EL (cell line): ENCODE measurements around the gene RDH13.
"Not testable (repeated sequence)": the region's sequence is repeated elsewhere in the genome, so short reads cannot be mapped to it uniquely, and the experiment has no call there.

Source experiments
- DNase-seq: peaks from one replicate; pipeline ENCODE4 v3.0.0-alpha.2; 2016

RDH13 gene, protein sequence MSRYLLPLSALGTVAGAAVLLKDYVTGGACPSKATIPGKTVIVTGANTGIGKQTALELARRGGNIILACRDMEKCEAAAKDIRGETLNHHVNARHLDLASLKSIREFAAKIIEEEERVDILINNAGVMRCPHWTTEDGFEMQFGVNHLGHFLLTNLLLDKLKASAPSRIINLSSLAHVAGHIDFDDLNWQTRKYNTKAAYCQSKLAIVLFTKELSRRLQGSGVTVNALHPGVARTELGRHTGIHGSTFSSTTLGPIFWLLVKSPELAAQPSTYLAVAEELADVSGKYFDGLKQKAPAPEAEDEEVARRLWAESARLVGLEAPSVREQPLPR

DNA sequence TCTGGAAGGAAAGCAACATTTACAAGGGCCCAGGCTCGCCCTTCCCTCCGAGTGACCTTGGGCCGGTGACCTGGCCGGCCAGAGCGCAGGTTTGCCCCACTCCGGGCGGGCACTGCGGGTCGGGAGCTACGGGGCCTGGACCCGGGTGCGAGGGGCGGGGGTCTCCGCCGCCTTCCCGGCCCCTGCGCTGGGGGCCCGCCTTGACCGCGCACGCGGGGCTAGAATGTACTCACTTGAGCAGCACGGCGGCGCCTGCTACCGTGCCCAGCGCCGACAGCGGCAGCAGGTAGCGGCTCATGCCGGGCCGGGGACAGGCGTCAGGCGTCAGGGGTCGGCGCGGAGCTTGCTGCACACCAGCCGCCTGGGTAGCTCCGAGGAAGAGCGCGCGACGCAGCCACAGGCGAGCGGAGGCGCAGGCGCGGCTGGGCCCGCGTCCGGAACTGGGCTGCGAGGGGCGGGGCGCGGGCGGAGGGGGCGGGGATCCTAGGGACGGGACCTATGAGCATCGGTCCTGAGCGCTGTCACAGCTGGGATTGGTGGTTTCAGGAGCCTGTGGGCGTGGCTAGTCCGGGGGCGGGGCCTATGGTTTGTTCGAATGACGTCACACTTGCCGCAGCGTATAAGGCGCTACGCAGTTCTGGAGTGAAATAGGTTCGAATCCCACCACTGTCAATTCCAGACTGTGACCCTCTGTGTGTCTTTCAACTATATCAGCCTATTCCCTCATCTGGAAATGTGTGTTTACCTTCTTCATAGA, at the start of gene RDH13:
Gene RDH13, minus strand, starts transcription at position 414 of the 757 bp plus-strand sequence. Its CDS starts 116 bp downstream, at position 298.
- peak; percentile 94 for DNase-seq

DNA sequence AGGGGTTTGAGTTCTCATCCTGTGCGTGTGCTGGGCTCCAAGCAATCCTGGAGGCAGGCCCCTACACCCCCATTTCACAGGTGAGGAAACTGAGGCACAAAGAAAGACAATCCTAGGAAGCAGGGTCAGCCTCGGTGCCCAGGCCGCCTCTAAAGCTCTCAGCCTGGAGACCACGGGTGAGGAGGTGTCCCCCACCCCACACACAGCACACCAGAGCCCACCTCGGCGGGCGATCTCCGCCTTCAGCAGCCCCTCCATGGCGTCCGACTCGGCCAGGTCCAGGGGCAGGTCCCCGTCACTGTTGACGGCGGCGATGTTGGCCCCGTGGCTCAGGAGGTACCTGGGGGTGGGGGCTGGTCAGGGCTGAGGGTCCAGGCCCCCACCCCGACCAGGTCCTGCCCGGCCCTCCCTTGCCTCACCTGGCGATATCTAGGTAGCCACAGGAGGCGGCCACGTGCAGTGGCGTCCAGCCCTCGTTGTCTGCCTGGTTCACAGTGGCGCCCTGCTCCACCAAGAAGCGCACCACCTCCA, 49.4 kb upstream of the RDH13 start:
- no peak for DNase-seq

- DNase-seq = no peak
Observed at GRCh38 chr19:55111238-55111831, 48.4 kb upstream of the RDH13 start.

- no peak for DNase-seq
Observed at GRCh38 chr19:55109527-55110291, 46.8 kb upstream of the RDH13 start.

- not testable (repeated sequence) for DNase-seq
Observed at GRCh38 chr19:55107252-55107651, 44.3 kb upstream of the RDH13 start.

GRCh38 chr19:55106591-55106990, 43.6 kb upstream of the RDH13 start:
- no peak for DNase-seq

DNA sequence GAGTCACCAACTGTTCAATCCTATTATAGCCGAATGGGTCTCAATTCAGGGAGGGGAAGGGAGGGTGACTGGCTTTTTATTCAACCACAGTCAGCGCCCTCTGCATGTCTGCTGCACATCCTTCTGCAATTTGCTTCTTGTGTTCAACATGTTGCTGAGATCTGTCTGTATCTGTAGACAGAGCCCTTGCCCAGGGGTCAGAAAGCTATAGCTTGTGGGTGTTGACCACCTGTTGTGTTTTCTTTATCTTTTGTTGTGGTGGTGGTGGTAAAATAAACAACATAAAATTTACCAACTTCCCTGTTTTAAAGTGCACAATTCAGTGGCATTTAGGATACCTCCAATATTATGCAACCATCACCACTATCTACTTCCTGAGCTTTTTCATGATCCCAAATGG, 42.3 kb upstream of the RDH13 start:
- no peak for DNase-seq

DNA sequence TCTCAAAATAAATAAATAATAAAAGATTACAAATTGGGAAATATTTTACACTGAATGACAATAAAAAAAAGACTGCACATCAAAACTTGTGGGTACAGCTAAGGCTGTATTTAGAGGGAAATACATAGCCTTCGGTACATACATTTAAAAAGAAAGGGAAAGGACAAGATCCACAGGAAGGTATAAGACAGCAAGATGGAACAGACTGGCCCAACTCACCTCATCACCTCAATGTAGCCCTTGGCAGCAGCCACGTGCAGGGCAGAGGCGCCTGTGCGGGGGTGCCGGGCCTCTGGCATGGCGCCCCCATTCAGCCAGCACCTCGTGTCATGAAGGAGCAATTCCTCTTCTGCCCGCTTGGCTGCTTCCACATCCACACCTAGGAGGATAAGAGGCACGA, 40.2 kb upstream of the RDH13 start:
- no peak for DNase-seq

- DNase-seq = no peak
Observed at GRCh38 chr19:55101261-55101660, 38.3 kb upstream of the RDH13 start.

DNA sequence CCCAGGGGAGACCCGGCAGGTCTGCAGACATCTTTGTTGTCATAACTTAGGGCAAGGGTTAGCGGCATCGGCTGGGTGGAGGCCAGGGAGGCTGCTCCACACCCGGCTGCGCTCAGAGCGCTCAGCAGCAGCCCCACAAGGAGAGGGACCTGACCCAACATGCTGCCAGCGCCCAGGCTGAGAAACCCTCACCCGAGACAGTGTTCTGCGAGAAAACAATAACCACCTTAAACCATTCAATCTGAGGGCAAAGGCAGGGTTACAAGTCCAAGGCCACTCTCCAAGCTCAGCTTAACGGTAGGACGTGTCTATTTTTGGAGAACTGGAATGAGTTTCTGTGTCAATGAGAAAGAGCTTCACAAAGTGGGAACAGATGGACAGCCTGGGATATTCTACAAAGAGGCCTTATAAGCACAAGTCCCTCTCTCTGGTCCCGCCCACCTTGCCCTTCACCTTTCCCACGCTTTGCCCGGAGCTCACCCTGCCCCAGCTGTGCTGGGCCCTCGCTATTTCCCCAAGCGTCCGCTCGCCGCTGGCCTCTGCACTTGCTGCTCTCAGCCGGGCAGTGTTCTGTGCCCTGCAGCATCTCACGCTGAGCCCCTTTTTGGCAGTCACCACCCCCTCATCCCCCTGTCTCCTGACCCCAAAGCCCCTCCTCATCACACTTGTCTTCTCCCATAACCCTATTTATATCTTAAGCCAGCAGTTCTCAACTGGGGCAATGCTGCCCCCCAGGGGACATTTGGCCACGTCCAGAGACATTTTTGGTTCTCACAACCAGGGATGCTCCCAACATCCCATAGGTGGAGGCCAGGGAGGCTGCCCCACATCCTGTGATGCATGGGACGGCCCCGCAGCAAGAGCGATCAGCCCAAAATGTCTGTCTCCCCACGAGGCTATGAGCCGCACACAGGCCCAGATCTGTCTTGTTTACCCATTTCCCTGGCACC, 36.9 kb upstream of the RDH13 start:
- DNase-seq = no peak

- DNase-seq = no peak
Observed at GRCh38 chr19:55098716-55099556, 36.0 kb upstream of the RDH13 start.

- DNase-seq = no peak
Observed at GRCh38 chr19:55097864-55098715, 35.1 kb upstream of the RDH13 start.

DNA sequence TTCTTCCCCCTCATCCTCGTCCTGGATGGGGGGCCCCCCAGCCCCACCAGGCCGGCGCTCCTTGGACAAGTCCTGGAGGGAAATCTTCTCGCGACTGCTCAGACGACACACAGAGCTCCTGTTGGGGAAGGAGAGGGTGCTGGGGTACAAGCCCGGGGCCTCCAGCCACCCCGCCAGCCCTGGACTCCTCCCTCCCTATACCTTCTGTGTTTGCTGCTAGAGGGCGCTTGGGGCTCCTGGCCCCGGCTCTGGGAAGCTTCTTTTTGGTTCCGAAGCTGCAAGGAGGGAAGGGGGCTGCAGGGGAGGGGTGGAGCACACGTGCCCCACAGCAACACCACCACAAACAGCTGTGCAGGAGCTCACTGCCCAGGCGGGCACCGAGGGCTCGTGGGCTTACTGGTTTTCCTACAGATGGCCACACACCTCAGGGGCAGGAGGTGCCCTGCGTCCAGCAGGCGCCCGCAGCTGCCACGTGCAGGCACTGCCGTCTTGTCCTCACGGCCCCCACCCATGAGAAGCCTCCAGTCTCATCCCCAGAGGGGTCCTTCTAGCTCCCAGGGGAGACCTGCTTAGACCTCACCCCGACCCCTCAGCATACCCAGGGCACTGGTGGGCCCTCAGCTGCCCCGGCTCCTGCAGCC, 33.2 kb upstream of the RDH13 start:
- no peak for DNase-seq

- no peak for DNase-seq
Observed at GRCh38 chr19:55095260-55096060, 32.5 kb upstream of the RDH13 start.

- DNase-seq = no peak
Observed at GRCh38 chr19:55094456-55095259, 31.7 kb upstream of the RDH13 start.

GRCh38 chr19:55092423-55093318, 29.7 kb upstream of the RDH13 start:
- no peak for DNase-seq
